Renal cortex interstitium (tissue), 11 donors: ENCODE results near the gene NKAIN1. TPM values are rescaled to one million over a fixed set of nuclear protein-coding genes. Genes with fewer than 3 reads are reported as not detected.
"Not testable (repeated sequence)": the region's sequence is repeated elsewhere in the genome, so short reads cannot be mapped to it uniquely, and the experiment has no call there.

Experiments used
- DNase-seq, 11 donors: peaks; one replicate each; pipeline ENCODE4 v3.0.0-alpha.2; 2013; ENCODE audit warnings: low read depth in 9 of 11, low spot score in 4 of 11; ENCODE audit errors: extremely low read depth in 1 of 11
- polyA plus RNA-seq, 3 donors: library from polyadenylated mRNA; unstranded; fragments of 120-200 nt; gene quantifications; one replicate each; pipeline ENCODE4 v1.2.1, GENCODE V29; 2013; ENCODE audit not compliant: insufficient read length in 3 of 3

Gene NKAIN1
- polyA plus RNA-seq, 3 donors = 3.1 to 5.1 (median 4.8) TPM

DNA sequence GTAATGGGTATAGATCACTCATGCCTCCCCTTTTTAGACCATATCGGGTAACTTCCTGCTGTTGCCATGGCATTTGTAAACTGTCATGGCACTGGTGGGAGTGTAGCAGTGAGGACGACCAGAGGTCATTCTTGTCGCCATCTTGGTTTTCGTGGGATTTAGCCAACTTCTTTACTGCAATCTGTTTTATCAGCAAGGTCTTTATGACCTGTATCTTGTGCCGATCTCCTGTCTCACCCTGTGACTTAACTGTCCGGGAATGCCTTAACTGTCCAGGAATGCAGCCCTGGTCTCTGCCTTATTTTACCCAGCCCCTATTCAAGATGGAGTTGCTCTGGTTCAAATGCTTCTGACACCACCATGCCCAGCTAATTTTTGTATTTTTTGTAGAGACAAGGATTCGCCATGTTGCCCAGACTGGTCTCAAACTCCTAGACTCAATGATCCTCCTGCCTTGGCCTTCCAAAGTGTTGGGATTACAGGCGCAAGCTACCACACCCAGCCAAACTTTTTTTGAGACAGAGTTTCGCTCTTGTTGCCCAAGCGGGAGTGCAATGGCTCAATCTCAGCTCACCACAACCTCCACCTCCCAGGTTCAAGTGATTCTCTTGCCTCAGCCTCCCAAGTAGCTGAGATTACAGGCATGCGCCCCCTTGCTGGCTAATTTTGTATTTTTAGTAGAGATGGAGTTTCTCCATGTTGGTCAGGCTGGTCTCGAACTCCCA lies 100.7 kb downstream of the NKAIN1 start:
- DNase-seq = not testable (repeated sequence)

DNA sequence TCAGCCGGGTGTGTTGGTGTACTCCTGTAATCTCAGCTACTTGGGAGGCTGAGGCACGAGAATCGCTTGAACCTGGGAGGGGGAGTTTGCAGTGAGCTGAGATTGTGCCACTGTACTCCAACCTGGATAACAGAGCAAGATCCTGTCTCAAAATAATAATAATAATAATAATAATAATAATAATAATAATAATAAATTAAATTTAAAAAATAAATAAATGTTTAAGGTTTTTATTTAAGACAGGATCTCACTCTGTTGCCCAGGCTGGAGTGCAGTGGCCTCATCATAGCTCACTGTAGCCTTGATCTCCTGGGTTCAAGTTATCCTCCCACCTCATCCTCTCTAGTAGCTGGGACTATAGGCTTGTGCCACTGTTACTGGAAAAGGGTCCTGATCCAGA lies 101.8 kb downstream of the NKAIN1 start:
- DNase-seq = not testable (repeated sequence)

DNA sequence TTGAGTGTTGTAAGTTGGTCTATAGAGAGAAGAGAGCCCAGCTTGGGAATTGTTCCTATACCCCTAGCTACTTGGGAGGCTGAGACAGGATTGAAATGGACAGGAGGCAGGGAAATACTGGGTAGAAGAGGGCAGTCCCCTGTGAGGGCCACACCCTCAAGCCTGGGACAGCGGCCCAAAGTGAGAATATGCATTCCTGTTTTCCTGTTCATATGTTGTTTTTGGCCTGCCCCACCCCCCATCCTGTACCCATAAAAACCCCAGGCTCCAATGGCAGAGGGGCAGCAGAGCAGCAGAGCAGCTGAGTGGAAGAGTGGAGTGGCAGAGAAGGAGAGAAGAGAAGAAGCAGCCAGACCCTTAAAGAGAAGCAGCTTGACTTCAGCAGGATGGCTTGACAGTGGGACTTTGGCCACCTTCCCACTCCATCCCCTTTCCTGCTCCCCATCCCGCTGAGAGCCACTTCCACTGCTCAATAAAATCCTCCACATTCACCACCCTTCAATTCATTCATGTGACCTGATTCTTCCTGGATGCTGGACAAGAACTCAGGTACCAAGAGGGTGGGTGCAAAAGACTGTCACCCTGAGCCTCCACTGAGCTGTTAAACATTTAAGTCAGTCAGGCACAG lies 103.6 kb downstream of the NKAIN1 start:
- no peak for DNase-seq

DNA sequence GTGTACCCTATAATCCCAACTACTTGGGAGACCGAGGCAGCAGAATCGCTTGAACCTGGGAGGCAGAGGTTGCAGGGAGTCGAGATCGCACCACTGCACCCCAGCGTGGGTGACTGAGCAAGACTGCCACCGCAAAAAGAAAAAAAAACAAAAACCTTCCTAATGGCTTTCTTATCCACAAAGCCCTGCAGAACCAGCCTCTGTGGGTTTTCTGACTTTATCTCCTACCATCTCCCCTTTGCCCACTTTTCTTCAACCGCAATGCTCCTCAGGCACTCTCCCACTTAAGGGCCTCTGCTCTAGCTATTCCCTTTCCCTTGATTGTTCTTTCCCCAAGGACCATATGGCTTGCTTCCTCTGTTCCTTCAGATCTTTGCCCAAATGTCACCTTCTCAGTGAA lies 106.3 kb downstream of the NKAIN1 start:
- no peak for DNase-seq

Other genes with a start within 250 kb of the NKAIN1 start
- 100 to 1,000 TPM; 108 to 134 (median 120) TPM for gene PUM1, start 174.2 kb downstream of the NKAIN1 start, polyA plus RNA-seq
- 10 to 100 TPM; 66.5 to 75.3 (median 74.3) TPM for gene SNRNP40, start 56.9 kb upstream of the NKAIN1 start, polyA plus RNA-seq
- gene ZCCHC17, start 57.1 kb upstream of the NKAIN1 start, polyA plus RNA-seq = 10 to 100 TPM; 43.7 to 53.6 (median 52.6) TPM
- 10 to 100 TPM; 72.7 to 92.7 (median 84.6) TPM for gene FABP3, start 133.2 kb upstream of the NKAIN1 start, polyA plus RNA-seq
- 10 to 100 TPM; 34.8 to 52.4 (median 51.1) TPM for gene SERINC2, start 173.3 kb upstream of the NKAIN1 start, polyA plus RNA-seq